Measurements from ENCODE around the gene PCDHGC3. TPM values are rescaled to one million over a fixed set of nuclear protein-coding genes. Genes with fewer than 3 reads are reported as not detected.

PCDHGC3 gene
- total RNA-seq, 3 donors from 2014 or later (not counting 1 experiment from before 2014, with no cell fraction given), result 0.68 to 1.5 (median 0.75) TPM

GRCh38 chr5:141437221-141437620 lies 38.5 kb upstream of the PCDHGC3 start:
- no peak for DNase-seq
- H3K9me3 ChIP-seq (ENCODE audit: control insufficient read depth, insufficient read depth, low read length), result peaks cover 4% of the 10 kb centered on the region
- no peak overlapping the region for H3K27ac ChIP-seq (ENCODE audit: low read length)
- H3K36me3 Mint-ChIP-seq, result no peaks in the 10 kb centered on the region
- TF ChIP-seq CTCF (IDR thresholded peaks at IDR 0.05), result no peak
- no peak for ATAC-seq
- peaks cover 24% of the 10 kb centered on the region for H3K27me3 ChIP-seq (ENCODE audit: control insufficient read depth, insufficient read depth, low read length)
- no CpG with 5 or more reads among the region's 2 CpGs for WGBS (ENCODE audit: insufficient coverage)
- H3K27ac Mint-ChIP-seq, result no peak overlapping the region
- intact Hi-C loops (cut with micrococcal nuclease), result no loop called here
- peaks cover 3 to 6% of the 10 kb centered on the region in 2 donors for H3K9me3 Mint-ChIP-seq
- no peaks in the 10 kb centered on the region for H3K4me1 Mint-ChIP-seq
- H3K4me3 Mint-ChIP-seq, result no peak overlapping the region
- H3K4me1 ChIP-seq (ENCODE audit: control insufficient read depth, insufficient read depth, low read length), result no peaks in the 10 kb centered on the region
- H3K27me3 Mint-ChIP-seq (ENCODE audit: low read depth in 2 of 2), result peaks cover 7 to 22% of the 10 kb centered on the region in 2 donors
- no peak overlapping the region for H3K4me3 ChIP-seq (ENCODE audit: low read length)
- H3K36me3 ChIP-seq (ENCODE audit: control insufficient read depth, insufficient read depth, low read length), result no peaks in the 10 kb centered on the region

- TF ChIP-seq CTCF (IDR thresholded peaks at IDR 0.05), result no peak
- DNase-seq (no peak), ATAC-seq (no peak)
- Mint-ChIP-seq H3K27ac (no peak overlapping the region), H3K36me3 (no peaks in the 10 kb centered on the region), H3K4me1 (no peaks in the 10 kb centered on the region), H3K4me3 (no peak overlapping the region), H3K27me3 (ENCODE audit: low read depth in 2 of 2) (peaks cover 3 to 12% of the 10 kb centered on the region in 2 donors), H3K9me3 (peaks cover 0 to 2% of the 10 kb centered on the region in 2 donors)
- Histone ChIP-seq H3K4me1 (ENCODE audit: control insufficient read depth, insufficient read depth, low read length) (no peaks in the 10 kb centered on the region), H3K27ac (ENCODE audit: low read length) (no peak overlapping the region), H3K4me3 (ENCODE audit: low read length) (no peak overlapping the region), H3K36me3 (ENCODE audit: control insufficient read depth, insufficient read depth, low read length) (no peaks in the 10 kb centered on the region), H3K9me3 (ENCODE audit: control insufficient read depth, insufficient read depth, low read length) (no peaks in the 10 kb centered on the region), H3K27me3 (ENCODE audit: control insufficient read depth, insufficient read depth, low read length) (peaks cover 13% of the 10 kb centered on the region)
- intact Hi-C loops (cut with micrococcal nuclease), result no loop called here
- WGBS (ENCODE audit: insufficient coverage), result 74% methylated on average over 10 of the region's 10 CpGs
These were observed 36.2 kb upstream of the PCDHGC3 start for GRCh38 chr5:141439411-141440141.

- no peak for TF ChIP-seq CTCF (IDR thresholded peaks at IDR 0.05)
- peaks cover 0 to 2% of the 10 kb centered on the region in 2 donors for H3K9me3 Mint-ChIP-seq
- intact Hi-C loops (cut with micrococcal nuclease), result no loop called here
- ATAC-seq (no peak), DNase-seq (no peak)
- peaks cover 8 to 14% of the 10 kb centered on the region in 2 donors for H3K27me3 Mint-ChIP-seq (ENCODE audit: low read depth in 2 of 2)
- no peak overlapping the region for H3K27ac Mint-ChIP-seq
- no peaks in the 10 kb centered on the region for H3K4me1 Mint-ChIP-seq
- no peaks in the 10 kb centered on the region for H3K4me1 ChIP-seq (ENCODE audit: control insufficient read depth, insufficient read depth, low read length)
- WGBS (ENCODE audit: insufficient coverage), result 96% methylated on average over 9 of the region's 9 CpGs
- H3K9me3 ChIP-seq (ENCODE audit: control insufficient read depth, insufficient read depth, low read length), result no peaks in the 10 kb centered on the region
- no peak overlapping the region for H3K4me3 Mint-ChIP-seq
- H3K27ac ChIP-seq (ENCODE audit: low read length), result no peak overlapping the region
- H3K27me3 ChIP-seq (ENCODE audit: control insufficient read depth, insufficient read depth, low read length), result peaks cover 8% of the 10 kb centered on the region
- H3K36me3 ChIP-seq (ENCODE audit: control insufficient read depth, insufficient read depth, low read length), result no peaks in the 10 kb centered on the region
- no peaks in the 10 kb centered on the region for H3K36me3 Mint-ChIP-seq
- no peak overlapping the region for H3K4me3 ChIP-seq (ENCODE audit: low read length)
These were observed 35.4 kb upstream of the PCDHGC3 start for GRCh38 chr5:141440341-141440740.
